Astrocyte of the spinal cord (primary cell): Measurements from ENCODE around the gene B3GNT8.
"Not testable (repeated sequence)": the region's sequence is repeated elsewhere in the genome, so short reads cannot be mapped to it uniquely, and the experiment has no call there.

Experiments used
- DNase-seq: peaks from one replicate; pipeline ENCODE4 v3.0.0; 2011; ENCODE audit warnings: low read depth, low spot score
- H3K4me3 ChIP-seq: 2 replicates; pipeline ENCODE4 v1.5.1; 2011; ENCODE audit warnings: low read depth, mild to moderate bottlenecking, low read length, moderate library complexity
- CTCF ChIP-seq: IDR thresholded peaks from 2 replicates; pipeline ENCODE4 v1.5.1; 2012; ENCODE audit warnings: low read depth, mild to moderate bottlenecking, low read length, inconsistent platforms
- in situ Hi-C: cut with HindIII; loops from 2 replicates; pipeline ENCODE4 v1.10.0; 2017; ENCODE audit warnings: low sequenced_read_pairs

The B3GNT8 gene, protein sequence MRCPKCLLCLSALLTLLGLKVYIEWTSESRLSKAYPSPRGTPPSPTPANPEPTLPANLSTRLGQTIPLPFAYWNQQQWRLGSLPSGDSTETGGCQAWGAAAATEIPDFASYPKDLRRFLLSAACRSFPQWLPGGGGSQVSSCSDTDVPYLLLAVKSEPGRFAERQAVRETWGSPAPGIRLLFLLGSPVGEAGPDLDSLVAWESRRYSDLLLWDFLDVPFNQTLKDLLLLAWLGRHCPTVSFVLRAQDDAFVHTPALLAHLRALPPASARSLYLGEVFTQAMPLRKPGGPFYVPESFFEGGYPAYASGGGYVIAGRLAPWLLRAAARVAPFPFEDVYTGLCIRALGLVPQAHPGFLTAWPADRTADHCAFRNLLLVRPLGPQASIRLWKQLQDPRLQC

DNA sequence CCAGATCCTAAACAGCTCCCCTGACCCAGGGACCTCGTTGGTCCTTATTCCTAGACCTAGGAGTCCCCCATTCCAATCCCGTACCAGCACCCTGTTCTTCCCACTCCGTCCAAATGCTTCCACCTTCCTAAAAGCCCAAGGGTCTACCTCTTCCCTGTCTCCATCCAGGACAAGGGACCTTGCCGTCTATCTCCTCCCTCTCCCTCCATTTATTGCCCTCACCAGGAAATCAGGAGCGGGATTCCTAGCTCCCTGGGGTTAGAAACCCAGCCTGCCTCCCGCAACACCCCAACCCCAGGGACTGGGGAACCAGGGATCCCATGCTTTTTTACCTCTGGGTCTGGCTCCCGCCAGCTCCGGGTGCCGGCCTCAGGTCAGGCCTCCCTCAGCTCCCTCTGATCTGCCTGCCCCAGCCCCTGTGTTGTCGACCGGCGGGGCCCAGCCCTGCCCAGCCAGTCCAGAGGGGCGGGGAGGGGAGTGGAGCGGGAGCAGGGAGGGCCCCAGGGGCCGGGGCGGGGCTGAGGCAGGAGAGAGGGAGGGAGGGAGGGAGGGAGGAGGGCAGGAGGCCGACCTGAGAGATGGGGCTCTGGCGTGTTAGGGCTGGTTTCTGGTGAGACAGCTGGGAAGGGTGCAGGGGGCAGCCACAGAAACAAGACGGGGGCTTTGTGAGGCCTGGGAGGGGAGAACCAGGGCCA, at the start of gene B3GNT8:
Gene B3GNT8, minus strand, starts transcription at position 423 of the 695 bp plus-strand sequence. CDS start 596 bp downstream, outside the sequence.
- DNase-seq: peak; percentile 64
- in situ Hi-C loops: no loop called here
- peak within 1 kb of the TSS; percentile 40 for H3K4me3 ChIP-seq
- TF ChIP-seq CTCF: no peak

DNA sequence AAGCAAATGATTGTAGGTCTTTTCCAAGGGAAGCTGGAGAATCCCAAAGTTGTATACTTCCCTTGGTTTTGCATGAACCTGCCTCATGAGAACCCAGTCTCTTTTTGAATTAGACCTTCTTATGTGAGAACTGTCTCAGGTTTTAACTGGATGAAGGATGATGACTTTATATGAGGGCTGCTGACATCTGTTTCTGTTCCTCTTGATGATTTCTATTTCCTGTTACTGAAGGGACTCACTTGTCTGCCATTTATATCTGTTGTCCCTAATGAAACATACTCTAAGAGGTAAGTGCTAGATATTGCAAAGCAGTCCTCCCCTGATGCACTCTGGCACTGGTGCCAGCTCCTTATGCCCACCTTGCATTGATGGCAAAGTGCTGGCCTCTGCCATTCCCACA, 49.4 kb upstream of the B3GNT8 start:
- no peak for TF ChIP-seq CTCF
- no peak for DNase-seq
- H3K4me3 ChIP-seq: no peak overlapping the region
- in situ Hi-C loops: no loop called here

- H3K4me3 ChIP-seq, DNase-seq, in situ Hi-C loops: not testable (repeated sequence)
Observed at GRCh38 chr19:41463257-41464256, 36.4 kb upstream of the B3GNT8 start.

- DNase-seq: no peak
- in situ Hi-C loops: no loop called here
- no peak for TF ChIP-seq CTCF
- H3K4me3 ChIP-seq: no peak overlapping the region
Observed at GRCh38 chr19:41462497-41462896, 35.3 kb upstream of the B3GNT8 start.

GRCh38 chr19:41457241-41457640, 30.1 kb upstream of the B3GNT8 start:
- no peak overlapping the region for H3K4me3 ChIP-seq
- in situ Hi-C loops: no loop called here
- no peak for TF ChIP-seq CTCF
- no peak for DNase-seq

DNA sequence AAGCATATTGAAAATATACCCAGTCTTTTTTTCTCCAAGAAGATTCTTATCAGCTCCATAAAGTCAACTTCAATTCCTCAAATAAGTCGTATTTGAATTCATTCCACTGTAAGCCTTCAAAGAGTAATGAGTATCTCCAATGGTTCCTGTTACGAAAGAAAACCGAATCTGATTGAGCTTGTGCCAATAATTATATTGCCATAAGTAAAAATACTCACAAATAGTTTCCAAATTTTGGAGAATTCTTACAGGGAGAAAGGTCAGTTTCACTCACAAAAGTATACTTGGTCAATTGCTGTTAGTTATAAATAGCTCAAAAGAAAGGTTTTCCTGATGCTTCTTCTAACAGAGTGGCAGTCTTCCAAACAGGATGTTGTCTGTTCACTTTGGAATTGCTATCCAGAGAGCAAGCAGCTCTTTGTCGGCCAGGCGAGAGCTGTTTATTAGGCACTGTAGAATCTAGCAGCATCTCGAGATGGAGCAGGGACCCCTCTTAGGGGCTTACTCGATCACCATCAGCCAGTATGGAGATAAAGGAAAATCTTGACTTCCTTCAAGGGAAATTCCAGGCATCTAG, 29.3 kb upstream of the B3GNT8 start:
- TF ChIP-seq CTCF: no peak
- in situ Hi-C loops: no loop called here
- peak; percentile 10 for DNase-seq
- H3K4me3 ChIP-seq: no peak overlapping the region
